Stromal cell of bone marrow (primary cell): Measurements from ENCODE around the gene RMI2.
"Not testable (repeated sequence)": the region's sequence is repeated elsewhere in the genome, so short reads cannot be mapped to it uniquely, and the experiment has no call there.

Experiments used
- DNase-seq: peaks from one replicate; pipeline ENCODE4 v3.0.0-alpha.2; 2012; ENCODE audit warnings: low read depth

RMI2 gene

GRCh38 chr16:11345040-11345862 lies at the start of gene RMI2:
Gene RMI2 (plus strand): TSS chr16:11345459. CDS start chr16:11345472, 13 bp downstream.
- peak; percentile 90 for DNase-seq

DNA sequence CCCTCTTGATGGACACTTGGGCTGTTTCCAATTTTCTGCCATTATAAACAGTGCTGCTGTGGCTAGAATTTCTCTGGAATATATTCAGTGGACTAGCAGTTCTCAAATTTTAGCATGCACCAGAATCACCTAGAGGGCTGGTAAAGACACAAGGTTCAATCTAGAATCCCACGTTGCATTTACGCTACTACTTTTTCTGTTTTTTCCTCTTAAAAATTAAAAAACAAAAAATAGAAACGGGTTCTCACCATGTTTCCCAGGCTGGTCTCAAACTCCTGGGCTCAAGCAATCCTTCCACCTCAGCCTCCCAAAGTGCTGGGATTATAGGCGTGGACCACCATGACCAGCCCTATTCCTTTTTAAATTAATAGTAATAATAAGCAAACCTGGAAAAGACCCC lies 49.6 kb upstream of the RMI2 start:
- DNase-seq: no peak

- no peak for DNase-seq
These were observed 48.9 kb upstream of the RMI2 start for GRCh38 chr16:11296351-11296705.

GRCh38 chr16:11296706-11297491 lies 48.4 kb upstream of the RMI2 start:
- DNase-seq: no peak

DNA sequence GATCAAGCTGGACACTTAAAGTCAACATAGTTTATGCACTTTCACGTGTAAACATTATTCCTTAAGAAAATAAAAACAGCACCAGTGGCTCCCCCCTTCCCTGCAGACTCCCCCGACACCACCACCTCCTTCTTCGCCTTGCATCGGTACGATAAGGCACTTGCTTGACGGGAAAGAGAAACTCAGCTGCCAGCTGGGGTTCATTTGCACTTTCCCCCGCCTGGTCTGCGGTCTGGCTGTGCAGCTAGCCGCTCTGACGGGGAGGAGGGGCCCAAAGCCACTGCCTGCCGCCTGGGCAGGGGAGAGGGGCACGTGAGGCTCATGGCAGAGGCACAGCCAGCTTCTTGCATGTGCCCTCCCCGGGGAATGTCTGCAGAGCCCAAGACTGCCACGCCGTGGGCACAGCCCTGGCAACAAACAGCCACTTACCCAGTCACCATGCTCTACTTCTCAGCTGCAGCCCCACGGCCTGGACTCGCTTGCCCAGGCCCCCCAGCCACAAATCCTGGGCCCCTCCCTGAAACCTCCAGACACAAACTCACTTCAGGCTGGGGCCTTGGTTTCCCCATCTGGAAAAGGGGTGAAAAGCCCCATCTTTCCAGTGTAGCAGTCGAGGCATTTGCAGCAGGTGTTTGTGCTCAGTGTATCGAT lies 47.6 kb upstream of the RMI2 start:
- peak; percentile 28 for DNase-seq

GRCh38 chr16:11298143-11298900 lies 46.9 kb upstream of the RMI2 start:
- DNase-seq: no peak

DNA sequence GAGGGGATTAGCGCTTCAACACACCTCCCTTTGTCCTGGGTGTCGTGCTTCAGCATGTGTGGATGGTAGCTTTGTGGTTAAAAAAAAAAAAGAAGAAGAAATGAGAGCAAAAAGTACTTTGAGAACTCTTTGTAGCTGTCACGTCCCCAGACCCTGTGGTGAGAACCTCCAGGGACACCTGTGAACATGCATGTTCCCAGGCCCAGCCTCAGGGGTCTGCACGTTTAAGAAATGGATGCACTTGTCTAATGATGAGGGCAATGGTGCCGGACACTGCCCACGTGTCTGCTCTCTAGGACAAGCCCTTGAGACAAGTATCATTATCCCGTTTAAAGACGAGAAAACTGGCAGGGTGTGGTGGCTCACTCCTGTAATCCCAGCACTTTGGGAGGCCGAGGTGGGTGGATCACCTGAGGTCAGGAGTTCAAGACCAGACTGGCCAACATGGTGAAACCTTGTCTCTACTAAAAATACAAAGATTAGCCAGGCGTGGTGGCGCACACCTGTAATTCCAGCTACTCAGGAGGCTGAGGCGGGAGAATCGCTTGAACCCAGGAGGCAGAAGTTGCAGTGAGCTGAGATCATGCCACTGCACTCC lies 46.2 kb upstream of the RMI2 start:
- DNase-seq: not testable (repeated sequence)

DNA sequence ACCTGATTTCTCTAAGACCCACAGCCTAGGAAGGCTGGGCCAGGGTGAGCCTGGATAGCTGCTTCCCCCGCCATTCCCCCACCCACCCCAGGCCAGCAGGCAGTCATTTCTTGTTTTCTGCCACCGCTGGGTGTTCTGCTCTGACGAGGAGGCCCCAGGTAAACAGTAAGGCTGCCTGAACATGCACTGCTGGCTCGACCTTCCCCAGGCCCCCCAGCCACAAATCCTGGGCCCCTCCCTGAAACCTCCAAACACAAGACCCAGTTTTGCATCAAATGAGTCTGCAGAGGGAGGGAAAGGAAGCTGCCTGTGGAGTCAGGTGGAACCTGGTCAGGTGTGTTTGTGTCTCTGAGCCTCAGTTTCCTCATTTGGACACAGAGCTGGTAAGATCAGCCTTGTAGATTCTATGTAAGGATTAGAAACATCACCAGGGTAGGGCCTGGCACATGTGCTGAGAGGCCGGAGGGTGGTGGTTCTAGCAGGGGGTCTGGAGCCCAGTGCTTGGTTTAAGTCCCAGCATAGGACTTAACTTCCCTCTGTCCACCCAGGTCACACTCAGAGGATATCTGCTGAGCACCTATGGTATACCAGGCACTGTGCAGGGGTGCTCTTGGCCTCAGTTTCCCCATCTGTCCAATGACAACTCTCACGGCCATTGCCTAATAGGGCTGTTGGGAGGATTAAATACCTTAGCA lies 45.2 kb upstream of the RMI2 start:
- no peak for DNase-seq

DNA sequence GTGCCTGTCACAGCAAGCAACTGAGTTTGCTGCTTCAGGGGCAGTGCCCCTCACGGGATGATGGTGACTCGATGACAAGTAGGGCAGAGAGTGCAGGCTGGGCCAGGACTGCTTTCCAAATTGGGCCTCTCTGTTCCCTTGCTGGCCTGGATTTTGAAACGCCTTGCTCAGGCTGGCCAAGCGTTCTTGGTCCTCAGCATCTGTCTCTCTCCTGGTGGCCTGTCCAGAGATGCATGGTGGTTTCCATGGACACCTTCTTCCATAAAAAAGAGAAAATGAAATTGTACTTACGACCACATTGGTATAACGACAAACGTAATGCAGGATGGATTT lies 44.7 kb upstream of the RMI2 start:
- DNase-seq: no peak

DNA sequence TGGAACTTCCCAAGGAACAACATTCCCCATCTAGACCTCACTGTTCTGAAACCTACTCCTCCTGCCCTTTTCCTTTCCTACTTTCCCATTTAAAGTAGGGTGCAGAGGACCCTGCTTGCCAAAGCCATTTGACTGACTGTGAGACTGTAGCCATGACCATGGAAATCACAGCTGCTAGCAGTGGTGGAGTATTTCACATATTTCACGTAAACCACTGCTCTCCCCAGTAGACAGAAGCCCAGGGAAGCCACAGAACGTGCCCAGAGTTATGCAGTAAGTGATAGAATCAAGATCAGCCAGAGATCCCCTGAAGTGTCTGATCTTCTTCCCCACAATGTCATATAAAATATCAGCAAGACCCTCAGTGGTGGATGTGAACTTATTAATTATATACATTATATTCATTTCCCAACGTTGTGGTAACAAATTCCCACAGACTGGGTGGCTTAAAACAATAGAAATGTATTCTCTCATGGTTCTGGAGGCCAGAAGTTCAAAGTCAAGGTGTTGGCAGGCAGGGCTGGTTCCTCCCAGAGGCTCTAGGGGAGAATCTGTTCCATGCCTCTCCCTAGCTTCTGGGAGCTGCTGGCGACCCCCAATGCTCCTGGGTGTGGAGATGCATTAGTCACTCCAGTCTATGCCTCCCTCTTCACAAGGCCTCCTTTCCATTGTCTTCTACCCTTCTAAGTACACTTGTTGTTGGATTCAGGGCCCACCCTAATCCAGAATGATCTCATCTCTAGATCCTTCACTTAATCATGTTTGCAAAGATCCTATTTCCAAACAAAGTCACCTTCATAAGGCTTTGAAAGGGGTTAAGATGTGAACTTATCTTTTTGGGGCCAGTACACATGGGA lies 43.4 kb upstream of the RMI2 start:
- DNase-seq: no peak

GRCh38 chr16:11302977-11303376 lies 42.3 kb upstream of the RMI2 start:
- no peak for DNase-seq

DNA sequence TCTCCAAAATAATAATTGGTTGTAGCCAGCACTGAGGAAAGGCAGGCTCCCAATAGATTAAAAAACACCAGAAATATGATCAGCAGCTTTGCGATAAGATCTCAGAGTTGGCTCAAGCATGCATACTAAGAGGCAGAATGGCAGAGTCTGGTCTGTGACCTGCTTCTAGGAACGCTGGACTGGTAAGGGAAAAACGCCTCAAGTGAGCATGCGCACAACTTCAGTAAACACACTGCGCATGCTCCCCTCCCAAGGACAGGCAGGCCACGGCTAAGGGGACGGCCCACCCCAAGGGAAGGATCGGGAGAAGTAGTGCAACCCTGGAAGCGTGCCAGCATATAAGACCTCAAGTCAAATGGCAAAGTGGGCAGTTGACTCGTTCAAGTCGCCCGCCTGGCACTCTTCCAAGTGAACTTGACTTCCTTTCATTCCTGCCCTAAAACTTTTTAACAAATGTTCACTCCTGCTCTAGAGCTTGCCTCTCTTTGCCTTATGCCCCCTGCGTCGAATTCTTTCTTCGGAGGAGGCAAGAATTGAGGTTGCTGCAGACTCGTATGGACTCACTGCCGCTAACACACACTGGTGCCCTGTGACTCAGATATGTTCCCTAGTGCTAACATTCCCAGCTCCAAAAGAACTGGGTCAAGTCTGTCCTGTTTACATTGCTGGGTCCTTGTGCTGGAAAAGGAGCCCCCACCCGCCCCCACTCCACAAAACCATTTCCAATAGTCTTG lies 41.7 kb upstream of the RMI2 start:
- DNase-seq: no peak

- DNase-seq: no peak
These were observed 38.9 kb upstream of the RMI2 start for GRCh38 chr16:11306381-11306780.

DNA sequence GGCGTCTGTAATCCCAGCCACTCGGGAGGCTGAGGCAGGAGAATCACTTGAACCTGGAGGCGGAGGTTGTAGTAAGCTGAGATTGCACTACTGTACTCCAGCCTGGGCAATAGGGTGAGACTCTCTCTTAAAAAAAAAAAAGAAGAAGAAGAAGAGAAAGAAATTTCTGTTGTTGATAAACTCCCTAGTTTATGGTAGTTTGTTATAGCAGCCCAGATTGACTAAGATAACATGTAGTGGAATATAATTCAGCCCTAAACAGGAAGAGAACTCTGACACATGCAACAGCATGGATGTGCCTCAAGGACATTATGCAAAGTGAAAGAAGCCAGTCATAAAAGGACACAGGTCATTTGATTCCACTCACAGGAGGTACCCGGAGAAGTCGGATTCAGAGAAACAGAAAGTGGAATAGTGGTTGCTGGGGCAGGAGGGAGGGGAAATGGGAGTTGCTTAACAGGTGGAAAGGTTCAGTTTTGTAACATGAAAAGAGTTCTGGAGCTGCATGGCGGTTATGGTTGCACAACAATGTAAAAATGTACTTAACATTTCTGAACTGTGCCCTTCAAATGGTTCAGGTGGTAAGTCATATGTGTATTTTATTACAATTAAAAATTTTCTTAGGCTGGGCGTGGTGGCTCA lies 38.1 kb upstream of the RMI2 start:
- no peak for DNase-seq

- no peak for DNase-seq
These were observed 37.4 kb upstream of the RMI2 start for GRCh38 chr16:11307639-11308492.

DNA sequence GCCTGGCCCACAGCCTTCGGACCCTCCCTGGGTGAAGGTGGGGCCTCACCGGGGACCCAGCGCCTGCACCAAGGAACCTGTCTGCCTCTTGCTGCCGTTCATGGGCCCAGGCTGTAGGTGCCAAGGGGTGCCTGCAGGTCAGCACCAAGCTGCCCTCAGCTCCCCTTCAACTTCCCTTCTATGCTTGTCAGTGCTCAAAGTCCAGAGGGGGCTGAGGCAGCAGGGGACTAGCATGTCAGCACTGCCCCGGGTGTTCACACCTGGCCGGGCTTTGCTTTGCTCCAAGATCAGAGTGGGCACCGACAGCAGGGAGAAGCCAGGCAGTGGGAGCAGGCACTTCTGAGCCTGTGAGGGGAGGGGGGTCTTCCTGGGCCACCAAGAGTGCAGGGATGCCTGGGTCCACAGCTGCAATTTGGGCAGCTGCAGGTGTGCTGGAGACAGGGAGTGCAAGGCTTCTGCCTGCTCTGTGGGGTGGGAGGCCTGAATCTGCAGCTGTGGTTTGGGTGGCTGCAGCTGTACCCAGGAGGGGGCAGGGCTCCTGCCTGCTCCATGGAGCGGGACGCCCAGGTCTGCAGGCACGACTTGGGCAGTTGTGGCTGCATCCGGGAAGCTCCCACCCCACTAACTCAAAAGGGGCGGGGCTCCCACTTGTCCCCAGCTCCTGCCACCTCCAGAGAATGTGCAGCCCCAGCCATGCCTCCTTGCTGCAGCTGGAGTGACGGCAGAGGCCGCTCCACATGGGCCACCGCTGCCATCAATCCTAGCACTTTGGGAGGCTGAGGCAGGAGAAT lies 36.6 kb upstream of the RMI2 start:
- DNase-seq: no peak

DNA sequence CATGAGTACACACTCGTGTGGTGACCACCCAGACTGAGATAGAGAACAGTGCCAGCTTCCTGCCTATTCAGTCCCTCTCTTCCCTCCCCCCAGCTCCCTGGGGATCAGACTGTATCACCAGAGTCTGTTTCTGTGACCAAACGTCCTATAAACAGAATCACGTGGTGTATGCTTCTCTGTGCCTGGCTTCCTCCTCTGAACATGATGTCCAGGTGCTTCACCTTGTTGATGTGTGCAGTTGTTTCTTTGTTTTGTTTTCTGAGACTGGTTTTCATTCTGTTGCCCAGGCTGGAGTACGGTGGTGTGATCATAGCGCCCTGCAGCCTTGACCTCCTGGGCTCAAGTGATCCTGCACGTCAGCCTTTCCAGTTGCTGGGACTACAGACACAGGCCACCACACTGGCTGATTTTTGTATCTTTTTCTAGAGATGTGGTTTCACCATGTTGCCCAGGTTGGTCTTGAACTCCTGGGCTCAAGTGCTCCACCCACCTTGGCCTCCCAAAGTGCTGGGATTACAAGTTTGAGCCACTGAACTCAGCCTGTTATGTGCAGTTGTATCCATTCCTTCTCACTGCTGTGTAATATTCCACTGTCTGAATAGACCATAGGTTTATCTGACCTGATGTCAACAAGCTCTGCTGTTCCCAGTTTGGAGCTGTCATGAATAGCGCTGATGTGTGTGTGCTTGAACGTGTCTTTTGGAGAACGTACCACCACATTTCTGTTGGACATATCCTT lies 35.2 kb upstream of the RMI2 start:
- no peak for DNase-seq
